Ishikawa (cell line): ENCODE results near the gene ZNF532.

Source experiments
- CEBPB ChIP-seq: IDR thresholded peaks from 2 replicates; pipeline ENCODE4 v1.6.1; 2012
- CREB1 ChIP-seq: IDR thresholded peaks from 2 replicates; pipeline ENCODE4 v1.6.1; 2012; ENCODE audit warnings: low read depth
- EGR1 ChIP-seq: IDR thresholded peaks from 2 replicates; pipeline ENCODE4 v1.6.1; 2012
- EP300 ChIP-seq: IDR thresholded peaks from 2 replicates; pipeline ENCODE4 v1.6.1; 2012; ENCODE audit warnings: borderline replicate concordance
- FOXM1 ChIP-seq: IDR thresholded peaks from 2 replicates; pipeline ENCODE4 v1.6.1; 2012; ENCODE audit warnings: low read depth, borderline replicate concordance
- MAX ChIP-seq: IDR thresholded peaks from 2 replicates; pipeline ENCODE4 v1.6.1; 2012
- NFIC ChIP-seq: IDR thresholded peaks from 2 replicates; pipeline ENCODE4 v1.6.1; 2012
- RAD21 ChIP-seq: IDR thresholded peaks from 2 replicates; pipeline ENCODE4 v1.6.1; 2012; ENCODE audit warnings: low read depth
- REST ChIP-seq: IDR thresholded peaks from 2 replicates; pipeline ENCODE4 v1.6.1; 2012; ENCODE audit warnings: low read depth, mild to moderate bottlenecking
- TAF1 ChIP-seq: IDR thresholded peaks from 2 replicates; pipeline ENCODE4 v1.6.1; 2012; ENCODE audit warnings: low read depth, mild to moderate bottlenecking
- TCF12 ChIP-seq: IDR thresholded peaks from 2 replicates; pipeline ENCODE4 v1.6.1; 2012; ENCODE audit warnings: low read depth
- TEAD4 ChIP-seq: IDR thresholded peaks from 2 replicates; pipeline ENCODE4 v1.6.1; 2012
- USF1 ChIP-seq: IDR thresholded peaks from 2 replicates; pipeline ENCODE4 v1.6.1; 2012
- YY1 ChIP-seq: IDR thresholded peaks from 2 replicates; pipeline ENCODE4 v1.6.1; 2012; ENCODE audit warnings: low read depth
- ZBTB7A ChIP-seq: IDR thresholded peaks from 2 replicates; pipeline ENCODE4 v1.6.1; 2012; ENCODE audit warnings: low read depth

The ZNF532 gene

GRCh38 chr18:58864146-58865032, at the start of gene ZNF532:
ZNF532 (plus strand) TSS chr18:58864877. CDS start in a region left out here.
- no peak for TF ChIP-seq EP300
- no peak for TF ChIP-seq TEAD4
- no peak for TF ChIP-seq CREB1
- no peak for TF ChIP-seq TAF1
- no peak for TF ChIP-seq RAD21
- TF ChIP-seq MAX: no peak
- TF ChIP-seq NFIC: no peak
- no peak for TF ChIP-seq EGR1
- no peak for TF ChIP-seq REST
- TF ChIP-seq ZBTB7A: no peak
- no peak for TF ChIP-seq FOXM1
- TF ChIP-seq YY1: no peak
- TF ChIP-seq CEBPB: no peak
- no peak for TF ChIP-seq TCF12
- TF ChIP-seq USF1: no peak

- TF ChIP-seq ZBTB7A (no peak), USF1 (no peak)
These were observed 45.6 kb upstream of the ZNF532 start for GRCh38 chr18:58819051-58819450.

GRCh38 chr18:58820251-58820650, 44.4 kb upstream of the ZNF532 start:
- TF ChIP-seq TCF12: no peak
- TF ChIP-seq CREB1: no peak

- TF ChIP-seq FOXM1: no peak
- no peak for TF ChIP-seq TAF1
- TF ChIP-seq ZBTB7A: no peak
- no peak for TF ChIP-seq REST
- TF ChIP-seq RAD21: no peak
- no peak for TF ChIP-seq CREB1
- no peak for TF ChIP-seq TCF12
- TF ChIP-seq YY1: no peak
- no peak for TF ChIP-seq EP300
These were observed 41.7 kb upstream of the ZNF532 start for GRCh38 chr18:58822944-58823343.

- no peak for TF ChIP-seq TCF12
- TF ChIP-seq YY1: no peak
- TF ChIP-seq RAD21: no peak
- TF ChIP-seq ZBTB7A: no peak
- no peak for TF ChIP-seq CEBPB
- no peak for TF ChIP-seq FOXM1
- no peak for TF ChIP-seq MAX
These were observed 41.3 kb upstream of the ZNF532 start for GRCh38 chr18:58823412-58823811.

GRCh38 chr18:58827428-58827827, 37.2 kb upstream of the ZNF532 start:
- TF ChIP-seq YY1 (no peak), FOXM1 (no peak)

- TF ChIP-seq CEBPB (no peak), TAF1 (no peak), NFIC (no peak), ZBTB7A (no peak)
These were observed 36.8 kb upstream of the ZNF532 start for GRCh38 chr18:58827886-58828285.
